Nephron progenitor cell (in vitro differentiated cells): ENCODE results near the gene CLECL1.
"Not testable (repeated sequence)": the region's sequence is repeated elsewhere in the genome, so short reads cannot be mapped to it uniquely, and the experiment has no call there.

ENCODE experiments used
- DNase-seq: peaks from one replicate; pipeline ENCODE4 v3.0.0; 2021
- H3K27ac Mint-ChIP-seq: 2 replicates; pipeline ENCODE4 v1.8.0; 2021; ENCODE audit warnings: mild to moderate bottlenecking, moderate library complexity, mixed read lengths
- H3K27me3 Mint-ChIP-seq: 2 replicates; pipeline ENCODE4 v1.8.0; 2021; ENCODE audit warnings: mild to moderate bottlenecking, low read depth, mixed read lengths; ENCODE audit not compliant: poor library complexity
- H3K36me3 Mint-ChIP-seq: 2 replicates; pipeline ENCODE4 v1.8.0; 2021; ENCODE audit warnings: low read depth, mixed read lengths
- H3K4me1 Mint-ChIP-seq: 2 replicates; pipeline ENCODE4 v1.8.0; 2021; ENCODE audit warnings: mixed read lengths
- H3K4me3 Mint-ChIP-seq: 2 replicates; pipeline ENCODE4 v1.8.0; 2021; ENCODE audit warnings: mild to moderate bottlenecking, moderate library complexity, mixed read lengths
- H3K9me3 Mint-ChIP-seq: 2 replicates; pipeline ENCODE4 v1.8.0; 2021; ENCODE audit warnings: mild to moderate bottlenecking, moderate library complexity, mixed read lengths
- CTCF ChIP-seq: fragments of 200-600 bp; sonication (generic); IDR thresholded peaks from 2 replicates; pipeline ENCODE4 v1.5.0; 2021; ENCODE audit warnings: antibody characterized with exemption

CLECL1 gene

GRCh38 chr12:9687228-9687627 is 45.7 kb downstream of the CLECL1 start:
- Mint-ChIP-seq H3K4me1 (no peaks in the 10 kb centered on the region), H3K27ac (no peak overlapping the region), H3K27me3 (peaks cover 4% of the 10 kb centered on the region), H3K9me3 (peaks cover 26% of the 10 kb centered on the region), H3K36me3 (peaks cover 81% of the 10 kb centered on the region), H3K4me3 (no peak overlapping the region)
- no peak for DNase-seq
- TF ChIP-seq CTCF: no peak

- H3K9me3 Mint-ChIP-seq: peaks cover 27% of the 10 kb centered on the region
- H3K4me1 Mint-ChIP-seq: no peaks in the 10 kb centered on the region
- TF ChIP-seq CTCF: no peak
- peaks cover 81% of the 10 kb centered on the region for H3K36me3 Mint-ChIP-seq
- no peak for DNase-seq
- peaks cover 4% of the 10 kb centered on the region for H3K27me3 Mint-ChIP-seq
- H3K27ac Mint-ChIP-seq: no peak overlapping the region
- no peak overlapping the region for H3K4me3 Mint-ChIP-seq
Measured at GRCh38 chr12:9685915-9686314, 47.0 kb downstream of the CLECL1 start.

GRCh38 chr12:9685366-9685765 is 47.5 kb downstream of the CLECL1 start:
- Mint-ChIP-seq H3K9me3 (peaks cover 27% of the 10 kb centered on the region), H3K36me3 (peaks cover 81% of the 10 kb centered on the region)
- not testable (repeated sequence) for DNase-seq, H3K27ac Mint-ChIP-seq, H3K4me1 Mint-ChIP-seq, H3K27me3 Mint-ChIP-seq, H3K4me3 Mint-ChIP-seq

GRCh38 chr12:9682949-9683348 is 49.9 kb downstream of the CLECL1 start:
- peaks cover 79% of the 10 kb centered on the region for H3K36me3 Mint-ChIP-seq
- not testable (repeated sequence) for H3K4me1 Mint-ChIP-seq, H3K4me3 Mint-ChIP-seq

GRCh38 chr12:9682508-9682907 is 50.4 kb downstream of the CLECL1 start:
- DNase-seq, H3K4me1 Mint-ChIP-seq, H3K4me3 Mint-ChIP-seq, H3K27me3 Mint-ChIP-seq, H3K27ac Mint-ChIP-seq: not testable (repeated sequence)
- peaks cover 81% of the 10 kb centered on the region for H3K36me3 Mint-ChIP-seq
- H3K9me3 Mint-ChIP-seq: peaks cover 27% of the 10 kb centered on the region

More at GRCh38 chr12:9682949-9683348, 49.9 kb downstream of the CLECL1 start:
- not testable (repeated sequence) for H3K27me3 Mint-ChIP-seq, H3K27ac Mint-ChIP-seq, DNase-seq
- H3K9me3 Mint-ChIP-seq: peaks cover 27% of the 10 kb centered on the region

- Mint-ChIP-seq H3K27ac (peak overlapping the region; percentile 22), H3K36me3 (peaks cover 85% of the 10 kb centered on the region), H3K4me1 (peaks cover 7% of the 10 kb centered on the region), H3K4me3 (no peak overlapping the region), H3K9me3 (peaks cover 21% of the 10 kb centered on the region), H3K27me3 (no peaks in the 10 kb centered on the region)
- no peak for TF ChIP-seq CTCF
- no peak for DNase-seq
Measured at GRCh38 chr12:9674226-9674590, 58.7 kb downstream of the CLECL1 start.

- H3K27ac Mint-ChIP-seq: no peak overlapping the region
- no peak overlapping the region for H3K4me3 Mint-ChIP-seq
- H3K27me3 Mint-ChIP-seq: no peaks in the 10 kb centered on the region
- peaks cover 80% of the 10 kb centered on the region for H3K36me3 Mint-ChIP-seq
- no peak for DNase-seq
- H3K9me3 Mint-ChIP-seq: peaks cover 21% of the 10 kb centered on the region
- TF ChIP-seq CTCF: no peak
- H3K4me1 Mint-ChIP-seq: peaks cover 7% of the 10 kb centered on the region
Measured at GRCh38 chr12:9673404-9674225, 59.3 kb downstream of the CLECL1 start.
